HG02884 (cell line): Measurements from ENCODE around the gene LRMDA.
A peak's percentile ranks its signal among the peaks of the same experiment; 100 is the strongest.

Experiments used
- ATAC-seq: cut with Tn5 transposase; IDR thresholded peaks from one replicate; pipeline ENCODE4 v1.9.1; 2021; ENCODE audit warnings: mild to moderate bottlenecking, moderate library complexity; ENCODE audit not compliant: unreplicated experiment

The LRMDA gene

DNA sequence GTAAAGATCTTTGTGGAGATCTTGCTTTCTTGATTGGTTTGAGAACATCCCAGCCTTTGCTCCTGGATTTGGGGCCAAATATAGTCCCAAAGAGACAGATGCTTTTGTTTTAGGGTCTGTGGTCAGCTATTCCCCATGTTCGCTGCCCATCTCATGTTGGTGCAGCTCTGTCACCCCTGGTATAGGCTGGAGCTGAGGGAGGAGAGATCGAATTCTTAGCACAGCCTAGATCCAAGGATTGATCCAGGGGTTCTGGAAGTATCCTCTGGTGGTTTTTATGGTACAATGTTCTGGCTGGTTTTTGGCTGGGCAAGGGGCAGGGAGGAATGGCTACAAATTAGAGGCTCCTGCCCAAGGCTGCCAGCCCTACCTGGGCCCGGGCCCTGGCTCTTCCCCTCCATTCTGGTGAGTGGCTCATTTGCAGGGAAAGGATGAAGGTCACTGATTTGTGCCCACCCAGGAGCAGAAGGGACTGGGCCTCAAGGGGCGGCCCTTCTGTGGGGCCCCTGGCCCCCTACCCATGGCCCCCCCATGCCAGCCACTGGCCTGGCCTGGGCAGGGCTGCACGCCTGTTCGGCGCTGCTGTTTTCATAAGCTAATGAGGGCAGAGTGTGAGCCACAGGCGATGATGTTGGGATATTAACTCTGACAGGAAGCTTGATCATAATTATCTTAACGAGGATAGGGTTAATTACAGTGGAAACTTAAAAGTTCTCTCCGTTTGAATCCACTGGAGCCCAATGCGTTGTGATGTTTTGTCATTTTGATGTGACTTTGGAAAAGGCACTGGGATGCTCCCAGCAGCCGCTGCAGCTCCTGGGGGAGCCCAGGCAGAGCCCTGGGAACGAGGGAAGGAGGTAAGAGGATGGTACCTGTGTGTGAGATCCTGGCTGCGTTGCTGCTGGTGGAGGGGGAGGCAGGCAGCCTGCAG lies 600.6 kb downstream of the LRMDA start:
- ATAC-seq, result no peak

DNA sequence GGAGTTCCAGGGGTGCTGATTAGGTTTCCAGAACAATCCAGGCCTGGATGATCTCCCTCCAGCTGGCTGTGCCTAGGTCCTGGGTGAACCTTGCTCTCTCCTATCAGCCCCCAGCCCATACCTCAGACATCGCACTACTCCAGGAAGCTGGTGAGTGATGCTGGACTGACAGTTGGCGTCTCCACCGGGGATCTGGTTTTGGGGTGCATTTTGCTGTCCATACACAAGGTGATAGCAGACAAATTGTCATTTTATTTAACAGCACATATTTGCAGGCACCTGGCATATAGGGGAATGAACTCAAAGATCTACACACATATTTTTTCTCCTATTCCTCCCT lies 601.2 kb downstream of the LRMDA start:
- no peak for ATAC-seq

DNA sequence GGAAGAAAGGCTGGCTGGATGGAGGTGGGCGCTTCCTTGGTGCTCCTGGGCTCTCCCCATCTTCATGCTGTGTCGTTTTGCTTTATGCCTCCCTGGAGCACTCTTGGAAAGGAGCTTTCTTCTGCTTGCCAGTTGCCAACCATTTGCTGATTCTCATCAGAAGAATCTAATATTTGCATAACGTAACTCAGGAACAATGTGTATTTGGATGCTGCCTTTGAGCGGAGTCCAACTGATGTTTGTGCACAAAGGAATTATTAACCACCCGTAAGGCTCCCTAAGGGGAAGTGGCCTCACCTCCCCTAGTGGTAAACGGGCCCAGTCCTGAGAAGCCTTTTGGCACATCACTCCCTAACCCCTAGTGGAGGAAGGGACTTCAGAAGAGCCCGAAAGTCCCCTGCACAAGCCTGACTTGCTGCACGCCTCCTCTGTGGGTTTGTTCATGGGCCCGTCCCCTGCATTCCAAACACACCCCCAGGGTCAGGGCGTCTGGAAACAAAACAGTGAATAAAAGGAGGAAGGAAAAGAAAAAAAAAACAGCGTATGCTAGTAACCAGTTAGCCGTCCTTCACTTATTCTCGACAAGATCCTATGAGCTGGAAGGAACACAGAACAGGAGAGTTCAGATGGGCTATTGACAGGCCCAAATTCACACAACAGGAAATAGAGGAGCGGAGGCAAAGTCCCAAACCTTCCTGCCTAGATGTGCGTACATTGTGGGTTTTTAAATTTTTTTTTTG lies 602.2 kb downstream of the LRMDA start:
- no peak for ATAC-seq

DNA sequence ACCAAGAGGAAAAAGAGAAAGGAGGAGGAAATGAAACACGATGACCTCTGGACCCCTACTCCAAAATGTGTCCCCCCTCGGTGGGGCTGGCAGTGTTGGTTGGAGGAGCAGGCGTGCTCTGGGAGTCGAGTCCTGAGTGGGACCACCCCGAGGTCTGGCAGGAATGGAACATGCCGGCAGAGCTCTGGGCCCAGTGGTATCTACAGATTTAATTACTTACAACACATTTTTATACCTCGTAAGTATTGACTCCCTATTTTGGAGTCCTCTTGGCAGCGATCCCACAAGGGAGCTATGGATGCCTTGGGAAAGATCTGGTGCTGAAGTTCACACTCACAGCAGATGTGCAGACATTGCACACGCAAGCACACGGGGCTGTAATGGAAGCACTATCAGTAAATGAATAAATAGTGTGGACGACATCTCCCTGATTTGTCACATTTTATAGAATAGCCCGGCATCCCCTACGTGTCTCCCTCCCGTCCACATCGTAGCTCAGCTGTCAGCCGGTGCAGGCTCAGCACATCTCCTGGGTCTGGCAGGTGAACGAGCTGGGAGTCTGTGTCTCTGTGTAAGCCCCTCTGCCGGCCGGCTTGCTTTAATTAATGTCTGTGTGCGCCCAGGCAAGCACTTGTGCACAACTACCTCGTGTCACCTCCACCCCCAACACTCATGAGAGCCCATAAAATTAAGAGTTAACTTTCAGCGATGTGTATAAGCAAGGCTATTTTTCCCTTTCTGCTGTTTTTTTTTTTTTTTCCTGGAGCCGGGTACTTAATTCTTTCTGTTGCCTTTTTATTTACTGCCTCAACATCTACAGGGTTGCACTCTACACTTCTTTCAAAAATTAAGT lies 603.2 kb downstream of the LRMDA start:
- ATAC-seq, result no peak

DNA sequence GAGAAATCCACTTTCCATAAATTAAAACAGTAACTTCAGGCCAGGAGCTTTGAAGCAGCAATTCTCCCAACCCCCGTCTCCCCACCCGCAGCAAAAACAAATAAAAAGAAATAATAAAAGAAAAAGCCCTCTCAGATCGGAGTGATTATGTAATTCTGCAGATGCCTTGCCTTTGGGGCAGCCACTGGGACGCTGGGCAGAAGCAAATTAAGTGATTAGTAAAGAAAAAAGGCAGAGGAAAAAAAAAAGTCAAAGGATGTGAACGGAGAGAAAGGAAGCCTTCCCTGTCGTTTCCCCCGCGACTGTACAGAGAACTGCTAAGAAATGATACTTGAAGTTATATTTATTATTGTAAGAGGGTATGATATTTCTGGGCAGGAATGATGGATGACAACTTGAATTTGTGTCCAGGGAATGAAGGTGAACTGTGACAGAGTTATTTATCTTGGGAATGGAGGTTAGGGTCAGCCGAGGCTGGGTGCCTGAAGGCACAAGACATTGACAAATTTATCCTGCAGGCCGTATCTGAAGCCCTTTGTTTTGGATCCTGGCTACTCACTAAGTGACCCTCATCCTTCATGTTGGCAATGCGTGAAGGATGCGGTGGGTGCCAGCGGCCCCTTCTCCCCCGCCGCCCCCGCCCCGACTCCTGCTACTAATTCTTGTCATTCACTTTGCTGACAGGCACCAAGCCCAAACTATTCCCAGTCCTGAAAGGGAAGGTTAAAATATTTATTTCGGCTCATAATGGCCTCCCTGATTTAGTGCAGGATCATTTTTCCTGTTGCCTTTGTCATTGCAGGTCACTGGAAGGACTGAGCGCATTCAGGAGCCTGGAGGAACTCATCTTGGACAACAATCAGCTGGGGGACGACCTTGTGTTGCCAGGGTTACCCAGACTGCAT lies 604.0 kb downstream of the LRMDA start:
- no peak for ATAC-seq

DNA sequence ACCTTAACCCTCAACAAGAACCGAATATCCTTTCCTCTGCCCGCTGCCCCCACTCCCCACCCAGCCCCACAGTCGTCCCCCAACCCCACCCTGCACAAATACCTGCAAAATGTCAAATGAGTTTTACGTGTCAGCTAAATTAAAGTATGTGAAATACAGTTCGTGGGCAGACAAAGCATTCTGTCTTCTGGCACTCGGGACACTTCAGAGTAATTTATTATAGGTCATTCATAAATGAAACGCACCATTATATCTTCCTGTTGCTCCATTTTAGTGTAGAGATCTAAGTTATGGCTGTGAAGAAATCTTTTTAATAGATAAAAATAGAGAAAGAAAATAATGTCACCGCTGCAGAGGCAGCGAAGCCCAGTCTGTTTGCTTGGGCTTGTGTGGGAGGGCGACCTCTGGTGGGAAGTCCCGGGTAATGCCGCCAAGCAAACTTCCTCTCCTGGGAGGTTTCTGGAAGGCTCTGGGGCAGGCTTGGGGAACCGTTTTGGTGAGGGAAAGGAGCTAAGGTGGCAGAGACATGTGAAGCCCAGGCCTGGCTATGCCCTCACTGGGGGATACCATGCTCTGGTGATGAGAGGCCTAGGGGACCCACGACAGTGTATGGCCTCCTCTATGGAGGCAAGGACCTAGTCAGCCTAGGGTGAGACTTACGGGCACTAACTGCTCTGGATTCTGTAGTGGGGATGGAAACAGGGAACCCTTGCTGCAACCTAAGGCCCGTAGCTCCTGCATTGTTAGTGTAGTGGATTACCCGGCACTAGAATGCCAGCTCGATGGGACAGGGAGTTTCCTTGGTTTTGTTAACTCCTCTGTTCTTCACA lies 604.9 kb downstream of the LRMDA start:
- peak; percentile 93 for ATAC-seq

DNA sequence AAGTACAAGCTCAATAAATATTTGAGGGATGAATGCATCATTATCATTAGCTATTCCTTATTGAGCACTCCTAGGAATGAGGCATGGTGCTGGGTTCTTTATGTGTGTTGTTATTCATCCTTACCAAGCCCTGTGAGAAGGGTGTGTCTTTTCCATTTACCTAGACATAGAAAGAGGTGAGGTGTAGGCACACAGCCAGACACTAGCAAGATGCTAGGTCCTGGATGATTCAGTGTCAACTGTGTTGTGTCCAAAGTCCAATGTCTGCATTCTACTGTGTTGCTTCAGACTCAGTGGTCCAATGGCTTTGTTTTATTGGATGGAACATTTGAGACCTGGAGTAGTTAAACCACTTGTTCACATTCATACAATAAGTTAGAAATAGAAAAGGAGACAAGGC lies 605.5 kb downstream of the LRMDA start:
- ATAC-seq, result no peak

DNA sequence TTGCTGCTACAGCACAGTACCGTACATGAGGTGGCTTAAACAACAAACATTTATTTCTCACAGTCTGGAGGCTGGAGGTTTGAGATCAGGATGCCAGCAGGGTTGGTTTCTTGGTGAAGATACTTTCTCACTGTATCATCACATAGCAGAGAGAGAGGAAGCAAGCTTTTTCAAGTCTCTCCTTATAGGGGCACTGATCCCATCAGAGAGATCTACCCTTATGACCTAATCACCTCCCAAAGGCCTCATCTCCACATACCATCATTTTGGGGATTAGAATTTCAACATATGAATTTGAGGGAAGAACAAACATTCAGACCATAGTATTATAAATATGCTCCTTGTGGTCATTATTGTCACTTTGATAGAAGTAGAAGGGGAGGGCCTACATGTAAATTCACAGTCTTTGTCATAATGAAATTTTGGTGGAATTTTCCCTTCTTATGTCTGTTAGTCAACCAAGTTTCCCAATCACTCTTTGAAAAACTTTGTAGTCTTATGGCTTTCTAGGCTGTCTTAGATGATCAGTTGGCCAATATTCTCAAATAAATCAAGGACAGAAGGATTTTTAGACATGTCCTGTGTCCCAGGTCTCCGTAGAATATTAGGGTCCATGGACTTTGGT lies 606.2 kb downstream of the LRMDA start:
- no peak for ATAC-seq

DNA sequence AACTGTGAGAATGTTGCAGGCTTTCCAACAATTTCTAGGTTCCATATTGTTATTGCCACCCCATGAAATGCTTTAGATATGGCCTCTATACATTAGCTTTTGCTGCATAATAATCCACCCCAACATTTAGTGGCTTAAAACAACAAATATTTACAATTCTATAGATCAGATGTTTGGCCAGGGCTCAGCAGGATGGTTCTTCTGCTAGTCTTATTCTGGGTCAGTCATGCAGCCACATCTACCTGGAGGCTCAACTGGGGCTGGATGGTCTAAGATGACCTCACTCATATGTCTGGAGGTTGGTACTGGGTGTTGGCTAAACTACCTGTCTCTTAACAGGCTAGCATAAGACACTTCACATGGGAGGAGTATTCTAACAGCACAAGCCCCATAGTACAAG lies 607.3 kb downstream of the LRMDA start:
- no peak for ATAC-seq

DNA sequence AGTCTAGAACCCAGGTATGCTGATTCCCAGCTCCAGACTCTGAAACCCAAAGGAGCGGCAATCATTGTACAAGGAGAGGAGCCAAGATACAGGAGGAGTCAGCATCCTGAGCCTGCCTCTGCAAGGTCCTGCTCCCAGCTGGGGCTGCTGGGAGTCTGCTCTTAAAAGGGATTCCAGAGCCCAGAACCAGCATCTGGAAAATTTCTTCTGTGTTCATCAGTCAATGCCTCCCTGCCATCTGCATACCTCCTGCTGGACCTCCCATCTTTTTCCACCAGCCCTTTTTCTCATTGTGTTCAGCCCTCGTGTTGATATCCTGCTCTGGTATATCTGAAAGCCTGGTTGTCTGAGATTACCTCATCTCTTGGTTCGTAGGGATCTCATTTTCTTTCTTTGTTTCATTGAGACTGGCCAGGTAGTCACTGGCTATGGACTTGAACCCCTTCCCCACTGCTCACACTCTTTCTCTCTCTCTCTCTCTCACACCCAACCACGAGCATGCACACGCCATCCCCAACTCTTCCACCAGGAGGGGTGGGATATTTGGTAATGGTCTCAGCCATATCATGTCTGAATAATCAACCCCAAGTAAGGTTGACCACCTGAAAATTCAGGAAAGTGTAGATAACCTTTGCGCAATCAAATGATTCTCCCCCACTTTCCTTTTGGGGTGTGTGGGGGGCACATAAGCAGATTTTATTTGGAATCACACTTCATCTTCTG lies 608.8 kb downstream of the LRMDA start:
- no peak for ATAC-seq

DNA sequence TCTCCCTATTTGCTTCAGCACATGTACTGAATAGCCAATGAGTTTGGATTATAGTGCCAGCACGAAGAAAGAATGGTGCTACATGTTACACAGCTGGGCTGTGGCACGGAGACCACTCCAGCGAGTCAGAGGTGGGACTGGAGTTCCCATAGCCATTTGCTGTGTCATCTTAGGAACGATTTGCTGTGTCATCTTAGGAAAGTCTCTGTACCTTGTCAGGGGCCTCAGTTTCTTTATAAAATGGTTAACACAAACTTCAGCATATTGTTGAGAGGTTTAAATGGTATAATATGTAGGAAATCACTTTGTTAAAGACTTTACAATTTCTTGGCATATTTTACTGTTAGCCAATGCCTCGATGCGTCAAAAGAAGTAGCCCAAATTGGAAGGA lies 609.4 kb downstream of the LRMDA start:
- no peak for ATAC-seq

DNA sequence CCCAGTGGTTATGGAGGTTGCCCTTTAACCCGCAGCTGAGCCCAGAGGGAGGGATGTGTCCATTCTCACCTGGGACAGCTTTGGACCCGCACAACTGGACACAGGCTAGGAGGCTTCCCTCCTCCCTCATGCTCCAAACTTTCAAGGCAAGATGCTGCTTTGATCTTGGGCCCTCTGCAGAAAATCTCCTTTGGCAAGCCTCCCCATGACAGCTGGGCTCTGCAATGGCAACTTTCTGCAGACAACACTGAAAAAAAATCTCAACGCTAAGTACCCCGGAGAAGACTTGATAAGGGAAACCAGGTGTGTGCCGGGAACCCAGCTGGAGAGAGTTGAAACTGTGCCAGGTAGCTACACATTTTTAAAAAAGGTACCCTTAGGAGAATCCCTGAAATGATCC lies 610.1 kb downstream of the LRMDA start:
- ATAC-seq, result no peak

DNA sequence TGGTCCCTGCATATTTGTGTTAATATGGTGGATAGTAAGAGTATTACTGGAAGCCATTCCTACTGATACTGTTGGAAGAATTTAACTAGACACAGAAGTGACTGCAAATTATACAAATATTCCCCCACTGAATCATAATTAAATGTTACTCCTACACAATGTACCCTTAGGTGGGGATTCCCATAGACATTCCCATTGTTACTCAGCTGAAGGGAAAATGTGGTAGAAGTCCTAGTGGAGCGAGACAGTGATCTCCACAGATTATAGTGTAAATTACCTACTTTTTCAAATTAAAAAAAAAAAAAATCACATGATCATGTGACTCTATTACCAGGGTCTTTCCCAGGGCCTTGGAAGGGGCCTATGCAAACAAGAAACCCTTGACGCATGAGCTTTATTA lies 611.8 kb downstream of the LRMDA start:
- ATAC-seq, result no peak

DNA sequence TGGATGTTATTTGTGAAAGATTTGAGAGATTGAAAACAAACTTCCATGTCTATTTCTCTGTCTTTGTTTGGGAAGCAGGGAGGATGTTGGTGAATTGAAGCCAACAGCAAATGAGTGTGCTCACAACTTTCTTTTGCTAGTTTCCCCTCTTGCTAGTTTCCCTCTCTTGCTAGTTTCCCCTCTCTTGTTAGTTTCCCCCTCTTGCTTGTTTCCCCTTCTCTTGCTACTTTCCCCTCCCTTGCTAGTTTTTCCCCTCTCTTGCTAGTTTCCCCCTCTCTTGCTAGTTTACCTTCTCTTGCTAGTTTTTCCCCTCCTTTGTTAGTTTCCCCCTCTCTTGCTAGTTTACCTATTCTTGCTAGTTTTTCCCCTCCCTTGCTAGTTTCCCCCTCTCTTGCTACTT lies 613.3 kb downstream of the LRMDA start:
- ATAC-seq, result no peak

DNA sequence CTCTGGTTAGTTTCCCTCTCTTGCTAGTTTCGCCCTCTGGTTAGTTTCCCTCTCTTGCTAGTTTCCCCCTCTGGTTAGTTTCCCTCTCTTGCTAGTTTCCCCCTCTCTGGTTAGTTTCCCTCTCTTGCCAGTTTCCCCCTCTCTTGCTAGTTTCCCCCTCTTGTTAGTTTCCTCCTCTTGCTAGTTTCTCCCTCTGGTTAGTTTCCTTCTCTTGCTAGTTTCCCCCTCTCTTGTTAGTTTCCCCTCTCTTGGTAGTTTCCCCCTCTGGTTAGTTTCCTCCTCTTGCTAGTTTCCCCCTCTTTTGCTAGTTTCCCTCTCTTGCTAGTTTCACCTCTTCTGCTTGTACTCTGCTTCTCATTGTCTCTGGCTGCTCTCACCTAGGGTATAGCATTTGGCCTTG lies 613.8 kb downstream of the LRMDA start:
- no peak for ATAC-seq

DNA sequence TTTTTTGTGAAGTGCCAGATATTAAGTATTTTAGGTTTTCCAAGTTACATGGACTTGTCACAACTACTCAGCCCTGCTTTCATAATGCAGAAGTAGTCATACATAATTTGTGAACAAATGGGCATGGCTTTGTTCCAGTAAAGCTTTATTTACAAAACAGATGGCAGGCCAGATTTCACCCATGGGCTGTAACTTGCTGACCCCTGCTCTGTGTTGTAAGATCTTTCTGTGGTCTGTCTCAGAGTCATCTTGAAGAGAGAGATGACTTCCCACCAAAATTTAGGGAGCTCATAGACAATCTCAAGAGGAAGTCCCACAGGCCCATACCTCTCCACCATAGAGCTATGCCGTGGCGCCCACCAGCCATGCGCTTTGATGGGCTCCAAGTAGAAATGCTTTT lies 616.1 kb downstream of the LRMDA start:
- ATAC-seq, result no peak

DNA sequence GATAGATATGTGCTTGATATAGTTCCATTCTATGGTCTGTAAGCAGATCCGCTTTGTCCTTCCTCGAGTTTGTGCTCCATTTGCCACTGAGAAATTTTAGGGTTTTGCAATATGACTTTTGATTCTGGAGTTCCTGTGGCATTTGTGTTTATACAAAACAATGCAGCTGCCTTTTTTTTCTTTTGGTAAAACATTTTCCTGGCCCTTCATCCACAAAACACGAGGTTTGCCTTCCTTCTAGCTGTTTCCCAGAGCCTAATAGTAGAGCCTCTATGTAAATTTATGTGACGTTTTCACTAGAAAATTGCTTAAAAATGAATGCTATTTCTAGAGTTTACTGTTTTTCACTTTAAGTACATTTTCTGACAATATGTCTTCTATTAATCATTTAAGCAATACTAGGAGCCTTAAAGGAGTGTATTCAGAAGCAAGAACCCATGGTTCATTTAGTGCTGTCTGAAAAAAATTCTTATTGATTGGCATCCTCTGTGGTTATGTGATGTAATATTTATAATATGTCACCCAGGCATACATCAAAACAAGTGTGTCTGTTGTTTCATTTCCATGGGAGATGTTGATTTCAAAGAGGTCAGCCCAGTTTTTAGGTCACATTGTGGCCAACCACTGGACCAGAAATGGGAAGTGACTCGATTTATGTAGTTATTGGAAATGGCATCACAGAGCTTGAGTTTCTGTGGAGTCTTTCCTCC lies 618.3 kb downstream of the LRMDA start:
- no peak for ATAC-seq

DNA sequence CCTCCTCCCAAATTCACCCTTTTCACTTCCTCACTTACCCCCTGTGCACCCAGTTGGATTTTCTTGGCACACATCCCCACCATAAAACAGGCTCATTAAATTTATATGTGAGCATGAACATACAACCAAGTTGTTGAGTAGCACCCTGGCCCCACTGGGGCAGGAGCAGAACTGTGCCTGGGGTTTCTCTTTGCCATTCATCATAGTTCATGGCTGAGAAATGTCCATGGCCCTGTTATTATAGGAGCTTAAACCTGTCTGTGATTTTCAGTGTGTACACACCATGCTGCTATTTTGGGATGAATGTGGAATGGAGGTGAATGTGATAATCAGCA lies 618.8 kb downstream of the LRMDA start:
- ATAC-seq, result no peak
